Endodermal cell (in vitro differentiated cells): Measurements from ENCODE around the gene TXLNB. TPM values are rescaled to one million over a fixed set of nuclear protein-coding genes. Genes with fewer than 3 reads are reported as not detected.

Source experiments
- DNase-seq: peaks from one replicate; pipeline ENCODE4 v3.0.0-alpha.2; 2017
- H3K27ac ChIP-seq: 2 replicates; pipeline ENCODE4 v1.5.1; 2013; ENCODE audit warnings: mild to moderate bottlenecking, low read depth, low read length, moderate library complexity
- H3K27me3 ChIP-seq: 2 replicates; pipeline ENCODE4 v1.6.1; 2013; ENCODE audit warnings: mild to moderate bottlenecking, low read length, moderate library complexity; ENCODE audit not compliant: insufficient read depth, control insufficient read depth, poor library complexity, severe bottlenecking
- H3K36me3 ChIP-seq: 2 replicates; pipeline ENCODE4 v1.7.0; 2013; ENCODE audit warnings: mild to moderate bottlenecking, low read length, moderate library complexity; ENCODE audit not compliant: control insufficient read depth, insufficient read depth
- H3K4me1 ChIP-seq: one replicate; pipeline ENCODE4 v1.7.0; 2013; ENCODE audit warnings: low read length; ENCODE audit not compliant: control insufficient read depth, insufficient read depth
- H3K4me3 ChIP-seq: 2 replicates; pipeline ENCODE4 v1.5.1; 2013; ENCODE audit warnings: mild to moderate bottlenecking, low read length, moderate library complexity
- H3K9ac ChIP-seq: 2 replicates; pipeline ENCODE4 v1.6.1; 2013; ENCODE audit warnings: mild to moderate bottlenecking, low read length, moderate library complexity; ENCODE audit not compliant: poor library complexity, severe bottlenecking; ENCODE audit errors: extremely low read depth
- H3K9me3 ChIP-seq: 2 replicates; pipeline ENCODE4 v1.6.1; 2013; ENCODE audit warnings: mild to moderate bottlenecking, low read length, moderate library complexity; ENCODE audit not compliant: control insufficient read depth
- H3K27ac Mint-ChIP-seq: 2 replicates; pipeline ENCODE4 v1.8.0; 2020; ENCODE audit warnings: mixed read lengths
- H3K27me3 Mint-ChIP-seq: 2 replicates; pipeline ENCODE4 v1.8.0; 2021; ENCODE audit warnings: mild to moderate bottlenecking, mixed read lengths; ENCODE audit not compliant: insufficient read depth
- H3K36me3 Mint-ChIP-seq: 2 replicates; pipeline ENCODE4 v1.8.0; 2020; ENCODE audit warnings: low read depth, mixed read lengths
- H3K4me1 Mint-ChIP-seq: 2 replicates; pipeline ENCODE4 v1.8.0; 2020; ENCODE audit warnings: mixed read lengths
- H3K4me3 Mint-ChIP-seq: 2 replicates; pipeline ENCODE4 v1.8.0; 2020; ENCODE audit warnings: mild to moderate bottlenecking, moderate library complexity, mixed read lengths
- H3K9me3 Mint-ChIP-seq: 2 replicates; pipeline ENCODE4 v1.8.0; 2020; ENCODE audit warnings: mild to moderate bottlenecking, mixed read lengths
- CTCF ChIP-seq: fragments of 200-600 bp; sonication (generic); conservative IDR thresholded peaks from 2 replicates; pipeline ENCODE4 v1.5.0; 2021; ENCODE audit warnings: antibody characterized with exemption, mild to moderate bottlenecking
- WGBS, 2 experiments: methylation state at CpG; one replicate each; pipeline versions ENCODE4 v1.1.5 to v1.1.7; 2013; ENCODE audit warnings: missing lambda C conversion rate in 2 of 2, mixed read lengths in 1 of 2; ENCODE audit not compliant: insufficient coverage in 1 of 2, insufficient read length in 1 of 2; 5-methylcytosine and 5-hydroxymethylcytosine counted together
- total RNA-seq, 2 donors: library from RNA; stranded (reverse); fragmentation: NEBNext Ultra II Directional in 1 of 2; extraction: Animal tissue kit (Norgen Biotek cat#: 25700) in 1 of 2; gene quantifications; 2 replicates in 1 of 2; 3 replicates in 1 of 2; pipeline ENCODE4 v1.2.1, GENCODE V29; 2021

The TXLNB gene
- total RNA-seq, 2 donors from 2014 or later, result not detected

DNA sequence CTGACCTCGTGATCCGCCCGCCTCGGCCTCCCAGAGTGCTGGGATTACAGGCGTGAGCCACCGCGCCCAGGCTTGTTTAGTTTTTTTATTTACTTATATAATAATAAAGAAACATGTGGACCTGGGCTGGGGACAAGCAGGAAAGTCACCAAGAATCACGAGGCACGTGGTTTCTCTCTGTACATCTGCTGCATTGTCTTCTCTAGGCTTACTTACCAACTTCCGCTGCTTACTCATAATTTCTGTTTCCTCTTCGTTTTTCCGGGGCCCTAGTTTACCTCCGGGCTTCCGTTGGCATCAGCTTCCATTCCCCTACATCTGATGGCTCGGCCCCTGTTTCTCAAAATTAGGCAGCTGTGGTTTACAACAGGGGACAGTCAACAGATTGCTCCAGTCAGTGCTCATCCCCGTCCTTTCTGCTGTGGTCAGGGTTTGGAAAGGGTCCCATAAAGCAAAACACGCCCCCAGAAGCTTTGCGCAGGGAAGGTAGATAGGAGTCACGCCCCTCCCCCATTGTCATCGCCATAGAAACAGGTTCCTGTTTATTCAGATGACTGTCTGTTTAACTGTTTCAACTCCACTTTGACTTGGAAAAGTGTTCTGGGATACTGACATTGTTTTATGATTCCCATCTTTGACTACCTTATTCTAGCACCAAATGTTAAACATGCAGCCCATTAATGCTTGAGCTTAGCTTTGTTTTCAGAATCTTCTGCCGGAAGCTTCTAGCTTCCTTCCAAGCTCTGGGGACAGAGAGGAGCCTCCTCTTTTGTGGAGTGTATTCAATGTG lies 31.9 kb upstream of the TXLNB start:
- H3K4me3 Mint-ChIP-seq, result no peak overlapping the region
- 73 to 88% methylated on average over 12 to 20 of the region's 21 CpGs for WGBS, 2 experiments
- peak; percentile 75 for DNase-seq
- H3K9ac ChIP-seq, result no peak overlapping the region
- H3K4me1 Mint-ChIP-seq, result peaks cover 9% of the 10 kb centered on the region
- peaks cover 4% of the 10 kb centered on the region for H3K9me3 Mint-ChIP-seq
- no peak for TF ChIP-seq CTCF
- H3K4me3 ChIP-seq, result no peak overlapping the region
- no peaks in the 10 kb centered on the region for H3K27me3 ChIP-seq
- H3K4me1 ChIP-seq, result no peaks in the 10 kb centered on the region
- no peaks in the 10 kb centered on the region for H3K9me3 ChIP-seq
- no peaks in the 10 kb centered on the region for H3K36me3 Mint-ChIP-seq
- H3K27ac Mint-ChIP-seq, result peak overlapping the region; percentile 48
- no peaks in the 10 kb centered on the region for H3K27me3 Mint-ChIP-seq
- no peaks in the 10 kb centered on the region for H3K36me3 ChIP-seq
- H3K27ac ChIP-seq, result no peak overlapping the region

DNA sequence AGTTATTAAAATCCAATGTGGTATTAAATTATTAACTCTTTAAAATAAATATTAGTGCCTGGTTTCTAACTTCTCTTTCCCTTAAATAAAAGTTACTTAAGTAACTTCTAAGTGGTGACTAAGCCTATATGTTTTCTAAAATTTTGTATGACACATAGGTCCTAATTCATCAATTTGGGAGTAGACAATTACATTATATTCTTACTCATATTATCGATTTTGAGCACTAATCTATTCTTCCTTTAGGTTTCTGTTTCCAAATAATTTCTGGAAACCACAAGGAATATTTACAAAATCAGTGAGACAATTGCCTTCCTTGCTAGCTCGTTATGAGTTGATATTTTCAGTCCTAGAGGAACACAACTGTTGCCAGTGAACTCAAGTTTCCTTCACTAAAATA lies 28.3 kb upstream of the TXLNB start:
- Mint-ChIP-seq H3K4me1 (peaks cover 5% of the 10 kb centered on the region), H3K27ac (no peak overlapping the region), H3K27me3 (no peaks in the 10 kb centered on the region), H3K36me3 (no peaks in the 10 kb centered on the region), H3K9me3 (peaks cover 3% of the 10 kb centered on the region), H3K4me3 (no peak overlapping the region)
- no peaks in the 10 kb centered on the region for H3K9me3 ChIP-seq
- H3K27me3 ChIP-seq, result no peaks in the 10 kb centered on the region
- 91 to 100% methylated on average over 2 of the region's 2 CpGs for WGBS, 2 experiments
- no peak overlapping the region for H3K4me3 ChIP-seq
- H3K9ac ChIP-seq, result no peak overlapping the region
- no peaks in the 10 kb centered on the region for H3K4me1 ChIP-seq
- no peaks in the 10 kb centered on the region for H3K36me3 ChIP-seq
- TF ChIP-seq CTCF, result no peak
- H3K27ac ChIP-seq, result no peak overlapping the region
- DNase-seq, result no peak

- TF ChIP-seq CTCF, result no peak
- H3K27me3 Mint-ChIP-seq, result no peaks in the 10 kb centered on the region
- H3K9me3 Mint-ChIP-seq, result peaks cover 3% of the 10 kb centered on the region
- 92 to 95% methylated on average over 2 of the region's 2 CpGs for WGBS, 2 experiments
- no peak overlapping the region for H3K9ac ChIP-seq
- H3K27ac ChIP-seq, result no peak overlapping the region
- no peak overlapping the region for H3K27ac Mint-ChIP-seq
- H3K9me3 ChIP-seq, result no peaks in the 10 kb centered on the region
- H3K36me3 ChIP-seq, result no peaks in the 10 kb centered on the region
- no peak overlapping the region for H3K4me3 ChIP-seq
- H3K4me1 Mint-ChIP-seq, result peaks cover 7% of the 10 kb centered on the region
- DNase-seq, result no peak
- no peaks in the 10 kb centered on the region for H3K36me3 Mint-ChIP-seq
- no peaks in the 10 kb centered on the region for H3K4me1 ChIP-seq
- H3K4me3 Mint-ChIP-seq, result no peak overlapping the region
- H3K27me3 ChIP-seq, result no peaks in the 10 kb centered on the region
These were observed 25.0 kb upstream of the TXLNB start for GRCh38 chr6:139316622-139317317.
